GM10266 (cell line): Measurements from ENCODE around the gene BRD1.
A peak's percentile ranks its signal among the peaks of the same experiment; 100 is the strongest.

ENCODE experiments used
- DNase-seq: peaks from one replicate; pipeline ENCODE4 v3.0.0; 2012; ENCODE audit errors: extremely low spot score
- CTCF ChIP-seq: IDR thresholded peaks from 2 replicates; pipeline ENCODE4 v1.5.1; 2012; ENCODE audit warnings: mild to moderate bottlenecking, low read depth; ENCODE audit not compliant: control insufficient read depth, insufficient read depth; ENCODE audit errors: missing control alignments

The BRD1 gene

DNA sequence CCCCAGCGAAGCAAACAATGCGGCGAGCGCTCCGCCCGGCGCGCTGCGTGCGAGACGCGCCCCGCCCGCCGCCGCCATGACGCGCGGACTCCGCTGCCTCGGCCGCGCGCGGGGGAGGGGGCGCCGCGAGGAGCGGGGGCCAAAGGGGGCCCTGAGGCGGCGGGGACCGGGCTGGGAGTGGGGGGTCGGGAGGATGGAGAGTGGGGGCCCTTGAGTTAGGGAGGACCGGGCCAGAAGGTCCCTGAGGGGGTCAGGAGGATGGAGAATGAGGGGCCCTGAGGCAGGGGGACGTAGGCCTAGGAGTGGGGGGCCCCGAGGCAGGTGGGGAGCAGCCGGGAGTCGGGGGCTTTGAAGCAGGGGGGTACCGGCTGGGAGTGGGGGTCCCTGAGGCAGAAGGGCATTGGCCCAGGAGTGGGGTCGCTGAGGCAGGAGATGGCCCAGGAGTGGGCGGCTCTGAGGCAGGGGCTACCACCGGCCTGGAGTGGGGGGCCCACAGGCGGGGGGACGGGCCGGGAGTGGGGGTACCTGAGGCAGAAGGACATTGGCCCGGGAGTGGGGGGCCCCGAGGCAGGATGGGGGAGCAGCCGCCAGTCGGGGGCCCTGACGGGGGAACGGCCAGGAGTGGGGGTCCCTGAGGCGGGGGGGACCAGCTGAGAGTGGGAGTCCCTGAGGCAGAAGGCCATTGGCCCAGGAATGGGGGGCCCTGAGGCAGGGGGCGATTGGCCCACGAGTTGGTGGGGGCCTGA, at the start of gene BRD1:
Gene BRD1 (minus strand): TSS at position 21 of the 746 bp plus-strand sequence. CDS start 3,556 bp downstream, outside the sequence.
- no peak for TF ChIP-seq CTCF
- peak; percentile 90 for DNase-seq

GRCh38 chr22:49873228-49873940, 45.7 kb upstream of the BRD1 start:
- no peak for TF ChIP-seq CTCF
- DNase-seq, result no peak

DNA sequence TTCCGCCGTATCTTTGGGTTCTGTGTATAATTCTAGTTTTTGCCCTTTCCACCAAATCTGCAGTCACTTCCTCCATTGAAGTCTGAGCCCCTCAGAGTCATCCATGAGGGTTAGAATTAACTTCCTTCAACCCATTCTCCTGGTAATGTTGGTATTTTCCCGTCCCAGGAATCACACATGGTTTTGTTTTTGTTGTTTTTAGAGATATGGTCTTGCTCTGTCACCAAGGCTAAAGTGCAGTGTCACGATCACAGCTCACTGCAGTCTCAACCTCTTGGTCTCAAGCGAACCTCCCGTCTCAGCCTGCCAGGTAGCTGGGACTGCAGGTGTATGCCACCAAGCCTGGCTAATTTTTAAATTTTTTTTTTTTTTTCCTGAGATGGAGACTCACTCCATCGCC, 44.7 kb upstream of the BRD1 start:
- DNase-seq, result no peak
- no peak for TF ChIP-seq CTCF

DNA sequence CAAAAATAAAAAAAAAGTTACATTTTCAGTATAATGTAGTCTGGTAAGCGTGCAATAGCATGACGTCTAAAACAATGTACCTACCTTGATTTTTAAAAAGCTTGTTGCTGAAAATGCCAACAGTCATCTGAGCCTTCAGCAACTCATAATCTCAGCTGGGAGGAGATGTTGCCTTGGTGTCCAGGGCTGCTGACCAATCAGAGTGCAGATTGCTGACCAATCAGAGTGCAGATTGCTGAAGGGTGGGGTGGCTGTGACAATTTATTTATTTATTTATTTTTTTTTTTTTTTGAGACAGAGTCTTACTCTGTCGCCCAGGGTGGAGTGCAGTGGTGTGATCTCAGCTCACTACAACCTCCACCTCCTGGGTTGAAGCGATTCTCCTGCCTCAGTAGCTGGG, 43.8 kb upstream of the BRD1 start:
- no peak for DNase-seq
- TF ChIP-seq CTCF, result no peak

DNA sequence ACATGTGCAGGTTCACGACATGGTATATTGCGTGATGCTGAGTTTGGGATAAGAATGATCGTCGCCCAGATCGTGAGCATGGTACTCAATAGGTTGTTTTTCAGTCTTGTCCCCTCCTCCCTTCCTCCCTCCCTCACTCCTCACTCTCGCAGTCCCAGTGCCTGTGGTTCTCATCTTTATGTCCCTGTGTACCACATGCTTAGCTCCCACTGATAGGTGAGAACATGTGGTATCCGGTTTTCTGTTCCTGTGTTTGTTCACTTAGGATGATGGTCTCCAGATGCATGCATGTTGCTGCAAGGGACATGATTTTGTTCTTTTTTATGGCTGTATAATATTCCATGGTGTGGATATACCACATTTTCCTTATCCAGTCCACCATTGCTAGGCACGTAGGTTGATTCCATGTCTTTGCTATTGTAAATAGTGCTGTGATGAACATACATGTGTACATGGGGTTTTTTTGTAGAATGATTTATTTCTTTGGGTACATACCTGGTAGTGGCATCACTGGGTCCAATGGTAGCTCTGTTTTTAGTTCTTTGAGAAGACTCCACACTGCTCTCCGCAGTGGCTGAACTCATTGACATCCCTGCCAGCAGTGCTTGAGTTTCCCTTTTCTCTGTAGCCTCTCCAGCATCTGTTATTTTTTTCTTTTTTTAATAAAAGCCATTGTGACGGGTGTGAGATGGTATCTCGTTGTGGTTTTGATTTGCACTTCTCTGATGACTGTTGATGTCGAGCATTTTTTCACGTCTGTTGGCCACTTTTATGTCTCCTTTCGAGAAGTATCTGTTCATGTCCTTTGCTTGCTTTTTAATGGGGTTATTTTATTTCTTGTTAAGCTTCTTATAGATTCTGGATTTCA, 42.4 kb upstream of the BRD1 start:
- DNase-seq, result no peak
- TF ChIP-seq CTCF, result no peak

DNA sequence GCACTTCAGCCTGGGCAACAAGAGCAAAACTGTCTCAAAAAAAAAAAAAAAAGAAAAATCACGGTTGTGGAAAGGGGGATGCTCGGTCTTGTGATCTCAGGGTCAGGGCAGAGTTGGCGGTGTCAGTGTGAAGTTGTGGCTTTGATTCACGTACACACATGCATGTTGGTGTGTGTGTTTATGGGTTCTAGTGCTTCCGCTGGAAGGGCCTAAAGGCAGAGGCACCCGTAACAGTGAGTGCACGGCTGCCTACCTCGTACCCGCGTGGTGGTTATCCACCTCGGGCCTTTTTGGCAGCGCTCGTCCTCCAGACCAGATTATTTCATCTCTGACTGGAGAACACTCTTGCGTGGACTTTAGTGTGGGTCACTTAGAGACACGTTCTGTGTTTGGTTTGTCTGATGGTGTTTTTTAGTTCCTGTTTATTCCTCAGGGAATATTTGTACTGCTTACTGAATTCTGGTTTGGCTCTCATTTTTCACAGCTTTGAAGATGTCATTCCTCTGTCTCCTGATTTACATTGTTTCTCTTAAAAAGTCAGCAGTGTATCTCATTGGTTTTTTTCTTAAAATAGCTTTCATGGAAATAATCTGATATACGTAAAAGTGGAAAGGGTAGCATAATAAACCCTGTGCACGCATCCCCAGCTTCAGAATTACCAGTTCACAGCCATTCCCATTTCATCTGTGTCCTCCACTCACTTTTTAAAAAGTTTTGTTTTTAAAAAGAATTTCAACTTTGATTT, 41.6 kb upstream of the BRD1 start:
- TF ChIP-seq CTCF, result no peak
- no peak for DNase-seq
